HCT116 (cell line): ENCODE data around the gene TRHDE. TPM values are rescaled to one million over a fixed set of nuclear protein-coding genes. Genes with fewer than 3 reads are reported as not detected.

Experiments used
- ATAC-seq: fragments of 200-7000 bp; cut with Tn5 transposase; 2 replicates; pipeline ENCODE4 v1.9.1; 2020; ENCODE audit warnings: mild to moderate bottlenecking, moderate library complexity
- BruUV-seq: library from RNA; stranded (reverse); fragments of 400-500 nt; replicated peaks from 2 replicates; lab custom pipeline; 2021; lab: Mats Ljungman, UMichigan
- CTCF ChIA-PET: fragments of 300-600 bp; sonication (Branson Sonifier 250); formaldehyde crosslinking; loops from one replicate; lab custom pipeline; 2021; ENCODE audit warnings: antibody characterized with exemption; lab: Charles Lee
- POLR2A ChIA-PET: fragments of 300-600, 350-600 bp; sonication (Branson Sonifier 250); formaldehyde crosslinking; loops from one replicate; lab custom pipeline; 2021; ENCODE audit warnings: antibody characterized with exemption; lab: Charles Lee
- RAD21 ChIA-PET, 2 experiments: fragments of 300-600 bp; sonication (Branson Sonifier 250); formaldehyde crosslinking; loops; one replicate each; lab custom pipeline; 2023; ENCODE audit warnings: low total read pairs in 2 of 2; ENCODE audit not compliant: uncharacterized antibody in 2 of 2, unreplicated experiment in 2 of 2, low non-redundant PET in 1 of 2; lab: Charles Lee
- DNase-seq: peaks from one replicate; pipeline ENCODE4 v3.0.0-alpha.2; 2010; ENCODE audit warnings: low read depth, low spot score
- H2AFZ ChIP-seq: fragments of 200-600 bp; shearing (Covaris generic), sonication (generic); 2 replicates; pipeline ENCODE4 v1.6.1; 2017; ENCODE audit warnings: low read depth, mixed run types, mixed read lengths, antibody characterized with exemption, low read length; ENCODE audit not compliant: poor library complexity, severe bottlenecking
- H3K27ac ChIP-seq: 2 replicates; pipeline ENCODE4 v1.5.1; 2012; ENCODE audit warnings: low read depth, low read length
- H3K27me3 ChIP-seq: fragments of 200-600 bp; sonication (generic); 2 replicates; pipeline ENCODE4 v1.6.1; 2016; ENCODE audit warnings: mixed run types, low read length, mixed read lengths; ENCODE audit not compliant: insufficient read depth
- H3K36me3 ChIP-seq, 2 experiments: fragments of 200-500 bp in 1 of 2; fragments of 200-600 bp in 1 of 2; sonication (Bioruptor generic) in 1 of 2; sonication (generic) in 1 of 2; 2 replicates each; pipeline versions ENCODE4 v1.5.1 to v1.6.1; 2014 to 2016; ENCODE audit warnings: low read length in 2 of 2, inconsistent platforms in 1 of 2, mixed read lengths in 1 of 2, mixed run types in 1 of 2; ENCODE audit not compliant: insufficient read depth in 2 of 2, control insufficient read depth in 1 of 2
- H3K4me1 ChIP-seq, 2 experiments: fragments of 200-600 bp in 1 of 2; sonication (generic) in 1 of 2; 2 replicates each; pipeline versions ENCODE4 v1.5.1 to v1.6.1; 2012 to 2017; ENCODE audit warnings: low read length in 2 of 2, inconsistent platforms in 1 of 2, mild to moderate bottlenecking in 1 of 2, mixed read lengths in 1 of 2, mixed run types in 1 of 2, moderate library complexity in 1 of 2; ENCODE audit not compliant: insufficient read depth in 2 of 2, control insufficient read depth in 1 of 2
- H3K4me2 ChIP-seq: fragments of 200-600 bp; sonication (generic); 2 replicates; pipeline ENCODE4 v1.6.1; 2017; ENCODE audit warnings: mixed run types, low read length, mixed read lengths
- H3K4me3 ChIP-seq, 2 experiments: fragments of 200-600 bp in 1 of 2; sonication (generic) in 1 of 2; replicated peaks in 1 of 2; 2 replicates each; pipeline ENCODE4 v1.5.1; 2011 to 2016; ENCODE audit warnings: low read length in 2 of 2, control low read depth in 1 of 2, low read depth in 1 of 2, mild to moderate bottlenecking in 1 of 2, mixed read lengths in 1 of 2, mixed run types in 1 of 2
- H3K79me2 ChIP-seq: fragments of 200-600 bp; sonication (generic); 2 replicates; pipeline ENCODE4 v1.6.1; 2017; ENCODE audit warnings: mild to moderate bottlenecking, mixed run types, low read length, moderate library complexity, mixed read lengths; ENCODE audit not compliant: insufficient read depth
- H3K9ac ChIP-seq: fragments of 200-600 bp; sonication (generic); 2 replicates; pipeline ENCODE4 v1.6.1; 2016; ENCODE audit warnings: low read length, mixed read lengths
- H3K9me2 ChIP-seq: fragments of 200-600 bp; sonication (generic), shearing (Covaris generic); 2 replicates; pipeline ENCODE4 v1.6.1; 2017; ENCODE audit warnings: mixed run types, mild to moderate bottlenecking, moderate library complexity; ENCODE audit not compliant: insufficient read depth
- H3K9me3 ChIP-seq, 2 experiments: fragments of 200-500 bp in 1 of 2; fragments of 200-600 bp in 1 of 2; sonication (Bioruptor generic) in 1 of 2; sonication (generic) in 1 of 2; 2 replicates each; pipeline ENCODE4 v1.6.1; 2014 to 2017; ENCODE audit warnings: low read length in 2 of 2, mixed read lengths in 2 of 2, inconsistent platforms in 1 of 2, low read depth in 1 of 2, mild to moderate bottlenecking in 1 of 2, mixed run types in 1 of 2, moderate library complexity in 1 of 2; ENCODE audit not compliant: control insufficient read depth in 1 of 2, insufficient read depth in 1 of 2
- H4K20me1 ChIP-seq: fragments of 200-600 bp; sonication (generic), shearing (Covaris generic); 2 replicates; pipeline ENCODE4 v1.6.1; 2017; ENCODE audit warnings: mixed run types, mild to moderate bottlenecking, moderate library complexity; ENCODE audit not compliant: insufficient read depth
- CBX3 ChIP-seq: IDR thresholded peaks from 2 replicates; pipeline ENCODE4 v1.6.1; 2012; ENCODE audit warnings: low read depth
- CEBPB ChIP-seq: IDR thresholded peaks from 2 replicates; pipeline ENCODE4 v1.6.1; 2012; ENCODE audit warnings: low read depth
- CTCF ChIP-seq, 3 experiments: fragments of 200-600 bp in 1 of 3; sonication (generic) in 1 of 3; IDR thresholded peaks in 2 of 3; conservative IDR thresholded peaks in 1 of 3; 2 replicates each; pipeline ENCODE4 v1.5.1; 2012 to 2017; ENCODE audit warnings: low read depth in 2 of 3, low read length in 2 of 3, antibody characterized with exemption in 1 of 3, borderline replicate concordance in 1 of 3, control low read depth in 1 of 3, mild to moderate bottlenecking in 1 of 3, mixed read lengths in 1 of 3, mixed run types in 1 of 3, moderate library complexity in 1 of 3; ENCODE audit not compliant: insufficient read depth in 1 of 3
- ELF1 ChIP-seq: IDR thresholded peaks from 2 replicates; pipeline ENCODE4 v1.6.1; 2012; ENCODE audit warnings: low read depth, borderline replicate concordance
- EZH2 ChIP-seq: fragments of 200-600 bp; sonication (generic); IDR thresholded peaks from 2 replicates; pipeline ENCODE4 v1.6.1; 2017; ENCODE audit warnings: antibody characterized with exemption, mixed run types
- EZH2phosphoT487 ChIP-seq: fragments of 200-600 bp; IDR thresholded peaks from 2 replicates; pipeline ENCODE4 v1.6.1; 2018; ENCODE audit warnings: antibody characterized with exemption, borderline replicate concordance
- FOSL1 ChIP-seq: IDR thresholded peaks from 2 replicates; pipeline ENCODE4 v1.6.1; 2012; ENCODE audit warnings: low read depth
- POLR2A ChIP-seq: IDR thresholded peaks from 2 replicates; pipeline ENCODE4 v1.7.0; 2011; ENCODE audit warnings: borderline replicate concordance; ENCODE audit not compliant: insufficient read depth, insufficient read length; ENCODE audit errors: extremely low read depth
- POLR2AphosphoS5 ChIP-seq: IDR thresholded peaks from 2 replicates; pipeline ENCODE4 v1.6.1; 2011; ENCODE audit warnings: mild to moderate bottlenecking, low read depth, low read length, moderate library complexity
- RAD21 ChIP-seq: IDR thresholded peaks from 2 replicates; pipeline ENCODE4 v1.6.1; 2012; ENCODE audit warnings: low read depth, mild to moderate bottlenecking
- SIN3A ChIP-seq: IDR thresholded peaks from 2 replicates; pipeline ENCODE4 v1.6.1; 2012; ENCODE audit warnings: low read depth
- SP1 ChIP-seq: IDR thresholded peaks from 2 replicates; pipeline ENCODE4 v1.6.1; 2012; ENCODE audit warnings: low read depth
- TCF7L2 ChIP-seq: IDR thresholded peaks from 2 replicates; pipeline ENCODE4 v1.7.0; 2011; ENCODE audit warnings: borderline replicate concordance, inconsistent platforms; ENCODE audit not compliant: insufficient read depth, insufficient read length; ENCODE audit errors: extremely low read depth
- ZFX ChIP-seq: fragments of 450-650 bp; IDR thresholded peaks from 2 replicates; pipeline ENCODE4 v1.6.1; 2017
- ZNF274 ChIP-seq: fragments of 200-500 bp; sonication (Bioruptor generic); IDR thresholded peaks from 2 replicates; pipeline ENCODE4 v1.6.1; 2014; ENCODE audit warnings: mild to moderate bottlenecking, low read depth, low read length, inconsistent platforms
- intact Hi-C: fragments of 100-400 bp; cut with micrococcal nuclease; formaldehyde crosslinking; loops from 2 replicates; pipeline ENCODE4 v1.10.0; 2022
- total RNA-seq: library from RNA; stranded (reverse); gene quantifications from one replicate; pipeline ENCODE4 v1.2.1, GENCODE V29; 2021; ENCODE audit not compliant: unreplicated experiment
- TF ChIP-seq, protein P1 (sequence below): IDR thresholded peaks from 2 replicates; pipeline ENCODE4 v1.6.1; 2011; ENCODE audit warnings: mild to moderate bottlenecking, low read length, moderate library complexity; ENCODE audit not compliant: insufficient replicate concordance; ENCODE audit errors: extremely low read depth

TRHDE gene
- total RNA-seq, 1 experiment from 2014 or later = 2.9 TPM

GRCh38 chr12:72717036-72717435, 444.9 kb downstream of the TRHDE start:
- DNase-seq = no peak
- Histone ChIP-seq H3K36me3 (no peaks in the 10 kb centered on the region), H3K4me1 (no peaks in the 10 kb centered on the region), H3K27me3 (no peaks in the 10 kb centered on the region), H3K4me3 (no peak overlapping the region), H3K9me3 (no peaks in the 10 kb centered on the region), H3K9ac (no peak overlapping the region), H3K4me2 (no peak overlapping the region), H3K27ac (no peak overlapping the region), H3K79me2 (no peaks in the 10 kb centered on the region), H4K20me1 (no peaks in the 10 kb centered on the region), H3K9me2 (no peaks in the 10 kb centered on the region), H2AFZ (no peak overlapping the region)
- POLR2A ChIA-PET = no interaction called here
- no peak for ATAC-seq
- TF ChIP-seq, protein P1, sequence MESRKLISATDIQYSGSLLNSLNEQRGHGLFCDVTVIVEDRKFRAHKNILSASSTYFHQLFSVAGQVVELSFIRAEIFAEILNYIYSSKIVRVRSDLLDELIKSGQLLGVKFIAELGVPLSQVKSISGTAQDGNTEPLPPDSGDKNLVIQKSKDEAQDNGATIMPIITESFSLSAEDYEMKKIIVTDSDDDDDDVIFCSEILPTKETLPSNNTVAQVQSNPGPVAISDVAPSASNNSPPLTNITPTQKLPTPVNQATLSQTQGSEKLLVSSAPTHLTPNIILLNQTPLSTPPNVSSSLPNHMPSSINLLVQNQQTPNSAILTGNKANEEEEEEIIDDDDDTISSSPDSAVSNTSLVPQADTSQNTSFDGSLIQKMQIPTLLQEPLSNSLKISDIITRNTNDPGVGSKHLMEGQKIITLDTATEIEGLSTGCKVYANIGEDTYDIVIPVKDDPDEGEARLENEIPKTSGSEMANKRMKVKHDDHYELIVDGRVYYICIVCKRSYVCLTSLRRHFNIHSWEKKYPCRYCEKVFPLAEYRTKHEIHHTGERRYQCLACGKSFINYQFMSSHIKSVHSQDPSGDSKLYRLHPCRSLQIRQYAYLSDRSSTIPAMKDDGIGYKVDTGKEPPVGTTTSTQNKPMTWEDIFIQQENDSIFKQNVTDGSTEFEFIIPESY = no peak
- TF ChIP-seq ZNF274 = no peak
- TF ChIP-seq CTCF (IDR thresholded peaks at IDR 0.05 in 2 of 3, conservative IDR thresholded peaks at IDR 0.05 in 1 of 3; ENCODE audit: borderline replicate concordance in 1 of 3, insufficient read depth in 1 of 3, low read depth in 2 of 3, low read length in 2 of 3) = no peak
- no peak for TF ChIP-seq ZFX
- TF ChIP-seq EZH2 = no peak
- no peak for TF ChIP-seq EZH2phosphoT487
- TF ChIP-seq SIN3A = no peak
- TF ChIP-seq CEBPB = no peak
- TF ChIP-seq ELF1 = no peak
- no peak for TF ChIP-seq CBX3
- no peak for TF ChIP-seq RAD21
- no peak for TF ChIP-seq POLR2AphosphoS5
- no peak for TF ChIP-seq TCF7L2
- TF ChIP-seq FOSL1 = no peak
- no peak for TF ChIP-seq POLR2A
- no peak for TF ChIP-seq SP1
- CTCF ChIA-PET = no interaction called here
- BruUV-seq = no TSS peak
- intact Hi-C loops = no loop called here
- RAD21 ChIA-PET = no interaction called here
